ENCODE measurements around the gene NCOA1. TPM values are rescaled to one million over a fixed set of nuclear protein-coding genes. Genes with fewer than 3 reads are reported as not detected.

NCOA1 gene
- total RNA-seq, 1 donor from 2014 or later = 29.0 TPM

GRCh38 chr2:24816404-24816803, 325.4 kb downstream of the NCOA1 start:
- TF ChIP-seq CTCF (IDR thresholded peaks at IDR 0.05) = no peak
- Mint-ChIP-seq H3K9me3 (ENCODE audit: unreplicated experiment) (no peaks in the 10 kb centered on the region), H3K27ac (ENCODE audit: unreplicated experiment) (peak overlapping the region; percentile 69), H3K4me3 (ENCODE audit: unreplicated experiment) (no peak overlapping the region), H3K36me3 (ENCODE audit: unreplicated experiment) (peaks cover 18% of the 10 kb centered on the region), H3K4me1 (ENCODE audit: unreplicated experiment) (peaks cover 16% of the 10 kb centered on the region), H3K27me3 (ENCODE audit: unreplicated experiment) (no peaks in the 10 kb centered on the region)
- no peak for DNase-seq (ENCODE audit: extremely low spot score, unreplicated experiment)

- Mint-ChIP-seq H3K9me3 (ENCODE audit: unreplicated experiment) (no peaks in the 10 kb centered on the region), H3K27ac (ENCODE audit: unreplicated experiment) (peak overlapping the region; percentile 69), H3K27me3 (ENCODE audit: unreplicated experiment) (no peaks in the 10 kb centered on the region), H3K4me1 (ENCODE audit: unreplicated experiment) (peaks cover 19% of the 10 kb centered on the region), H3K36me3 (ENCODE audit: unreplicated experiment) (peaks cover 21% of the 10 kb centered on the region), H3K4me3 (ENCODE audit: unreplicated experiment) (no peak overlapping the region)
- DNase-seq (ENCODE audit: extremely low spot score, unreplicated experiment) = no peak
- no peak for TF ChIP-seq CTCF (IDR thresholded peaks at IDR 0.05)
These were observed 325.8 kb downstream of the NCOA1 start for GRCh38 chr2:24816884-24817283.

GRCh38 chr2:24818721-24819167, 327.7 kb downstream of the NCOA1 start:
- peak overlapping the region; percentile 34 for H3K27ac Mint-ChIP-seq (ENCODE audit: unreplicated experiment)
- H3K4me3 Mint-ChIP-seq (ENCODE audit: unreplicated experiment) = no peak overlapping the region

GRCh38 chr2:24819442-24820174, 328.6 kb downstream of the NCOA1 start:
- peaks cover 35% of the 10 kb centered on the region for H3K36me3 Mint-ChIP-seq (ENCODE audit: unreplicated experiment)
- no peaks in the 10 kb centered on the region for H3K9me3 Mint-ChIP-seq (ENCODE audit: unreplicated experiment)
- peak; percentile 78 for DNase-seq (ENCODE audit: extremely low spot score, unreplicated experiment)
- H3K4me1 Mint-ChIP-seq (ENCODE audit: unreplicated experiment) = peaks cover 27% of the 10 kb centered on the region
- no peak overlapping the region for H3K4me3 Mint-ChIP-seq (ENCODE audit: unreplicated experiment)
- TF ChIP-seq CTCF (IDR thresholded peaks at IDR 0.05) = no peak
- H3K27ac Mint-ChIP-seq (ENCODE audit: unreplicated experiment) = no peak overlapping the region
- no peaks in the 10 kb centered on the region for H3K27me3 Mint-ChIP-seq (ENCODE audit: unreplicated experiment)

More at GRCh38 chr2:24818721-24819167, 327.7 kb downstream of the NCOA1 start:
- H3K9me3 Mint-ChIP-seq (ENCODE audit: unreplicated experiment) = no peaks in the 10 kb centered on the region
- peak; percentile 30 for DNase-seq (ENCODE audit: extremely low spot score, unreplicated experiment)
- no peak for TF ChIP-seq CTCF (IDR thresholded peaks at IDR 0.05)
- peaks cover 27% of the 10 kb centered on the region for H3K4me1 Mint-ChIP-seq (ENCODE audit: unreplicated experiment)
- no peaks in the 10 kb centered on the region for H3K27me3 Mint-ChIP-seq (ENCODE audit: unreplicated experiment)
- H3K36me3 Mint-ChIP-seq (ENCODE audit: unreplicated experiment) = peaks cover 29% of the 10 kb centered on the region

- Mint-ChIP-seq H3K4me3 (ENCODE audit: unreplicated experiment) (no peak overlapping the region), H3K4me1 (ENCODE audit: unreplicated experiment) (peaks cover 27% of the 10 kb centered on the region), H3K27ac (ENCODE audit: unreplicated experiment) (no peak overlapping the region), H3K27me3 (ENCODE audit: unreplicated experiment) (no peaks in the 10 kb centered on the region), H3K9me3 (ENCODE audit: unreplicated experiment) (no peaks in the 10 kb centered on the region), H3K36me3 (ENCODE audit: unreplicated experiment) (peaks cover 35% of the 10 kb centered on the region)
- peak; percentile 68 for DNase-seq (ENCODE audit: extremely low spot score, unreplicated experiment)
- TF ChIP-seq CTCF (IDR thresholded peaks at IDR 0.05) = no peak
These were observed 329.1 kb downstream of the NCOA1 start for GRCh38 chr2:24820175-24820513.

Other genes starting within 250 kb of the NCOA1 start
- gene ITSN2, start 130.7 kb upstream of the NCOA1 start, total RNA-seq = 31.7 and 32.1 TPM in 2 replicates

Data from osteocyte (in vitro differentiated cells).